Amniotic epithelial cell (primary cell): ENCODE data around the gene ICAM3.
"Not testable (repeated sequence)": the region's sequence is repeated elsewhere in the genome, so short reads cannot be mapped to it uniquely, and the experiment has no call there.

Experiments used
- DNase-seq: peaks from one replicate; pipeline ENCODE4 v3.0.0-alpha.2; 2010; ENCODE audit warnings: low read depth

The ICAM3 gene, protein sequence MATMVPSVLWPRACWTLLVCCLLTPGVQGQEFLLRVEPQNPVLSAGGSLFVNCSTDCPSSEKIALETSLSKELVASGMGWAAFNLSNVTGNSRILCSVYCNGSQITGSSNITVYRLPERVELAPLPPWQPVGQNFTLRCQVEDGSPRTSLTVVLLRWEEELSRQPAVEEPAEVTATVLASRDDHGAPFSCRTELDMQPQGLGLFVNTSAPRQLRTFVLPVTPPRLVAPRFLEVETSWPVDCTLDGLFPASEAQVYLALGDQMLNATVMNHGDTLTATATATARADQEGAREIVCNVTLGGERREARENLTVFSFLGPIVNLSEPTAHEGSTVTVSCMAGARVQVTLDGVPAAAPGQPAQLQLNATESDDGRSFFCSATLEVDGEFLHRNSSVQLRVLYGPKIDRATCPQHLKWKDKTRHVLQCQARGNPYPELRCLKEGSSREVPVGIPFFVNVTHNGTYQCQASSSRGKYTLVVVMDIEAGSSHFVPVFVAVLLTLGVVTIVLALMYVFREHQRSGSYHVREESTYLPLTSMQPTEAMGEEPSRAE

DNA sequence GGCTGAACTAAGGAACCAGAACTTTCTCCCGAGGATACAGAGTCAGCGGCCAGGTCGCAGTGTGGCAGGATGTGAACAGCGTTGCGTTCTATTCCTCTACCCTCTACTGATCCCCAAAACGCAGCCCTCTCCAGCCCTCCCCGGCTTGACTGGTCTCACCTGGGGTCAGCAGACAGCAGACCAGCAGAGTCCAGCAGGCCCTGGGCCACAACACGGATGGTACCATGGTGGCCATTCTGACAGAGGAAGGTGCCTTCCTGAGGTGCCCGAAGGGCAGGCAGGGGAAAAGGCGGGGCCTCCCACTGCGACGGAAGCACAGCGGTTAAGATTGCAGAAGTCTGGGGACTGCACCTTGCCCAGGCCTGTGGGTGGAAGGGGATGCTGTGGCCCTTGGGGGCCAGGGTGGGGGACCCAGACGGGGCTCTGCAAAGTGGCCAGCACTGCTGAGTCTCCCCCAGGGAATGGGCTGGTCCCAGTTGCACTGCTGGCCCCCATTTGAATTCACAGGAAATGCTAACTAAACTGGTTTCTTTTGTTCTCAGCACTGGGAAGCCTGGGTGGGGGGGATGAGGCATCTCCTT is at the start of gene ICAM3:
Gene ICAM3, minus strand, starts transcription at position 245 of the 581 bp plus-strand sequence. Its CDS starts 10 bp downstream, at position 235.
- DNase-seq: no peak

- DNase-seq: peak; percentile 67
Observed at GRCh38 chr19:10388957-10389356, 49.5 kb upstream of the ICAM3 start.

GRCh38 chr19:10384580-10384979 is 45.2 kb upstream of the ICAM3 start:
- no peak for DNase-seq

- DNase-seq: not testable (repeated sequence)
Observed at GRCh38 chr19:10383223-10383499, 43.7 kb upstream of the ICAM3 start.

DNA sequence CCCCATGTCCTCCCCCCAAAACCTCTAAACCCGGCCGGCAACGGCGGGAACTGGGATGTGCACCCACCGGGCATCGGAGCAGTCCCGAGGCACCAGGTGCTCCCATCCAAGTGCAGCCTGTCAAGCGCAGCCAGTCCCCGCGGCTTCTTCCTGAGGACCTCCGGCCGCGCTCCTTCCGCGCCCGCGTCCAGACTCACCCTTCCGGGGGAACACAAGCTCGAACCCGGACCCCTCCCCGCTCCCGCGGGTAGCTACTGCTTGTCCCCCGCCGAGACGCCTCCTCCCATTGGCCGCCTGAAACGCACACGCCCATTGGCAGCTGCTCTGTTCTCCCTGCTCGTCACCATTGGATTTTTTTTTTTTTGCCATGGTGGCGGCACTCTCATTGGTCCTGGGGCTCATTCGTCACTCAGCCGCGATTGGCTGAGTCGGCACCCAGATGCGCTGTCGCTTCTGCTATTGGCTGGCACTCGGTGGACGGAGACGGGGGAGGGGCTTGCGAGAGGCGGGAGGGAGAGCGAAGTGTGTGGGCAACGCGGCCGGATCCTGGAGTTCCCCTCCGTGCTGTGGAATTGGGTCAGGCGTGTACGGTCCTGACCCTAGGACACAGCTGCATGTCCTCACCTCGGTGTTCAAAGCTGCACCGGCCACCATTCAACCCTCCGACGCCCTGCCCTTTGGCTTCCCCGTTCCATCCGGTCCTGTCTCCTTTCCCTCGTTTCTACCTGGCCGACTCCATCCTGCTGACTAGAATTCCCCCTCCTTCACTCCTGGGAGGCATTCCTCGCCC is 41.1 kb upstream of the ICAM3 start, which contains the start of gene TYK2:
Gene TYK2, minus strand, starts transcription at position 260 of the 790 bp plus-strand sequence. CDS start 2,166 bp downstream, outside the sequence.
- peak; percentile 97 for DNase-seq

DNA sequence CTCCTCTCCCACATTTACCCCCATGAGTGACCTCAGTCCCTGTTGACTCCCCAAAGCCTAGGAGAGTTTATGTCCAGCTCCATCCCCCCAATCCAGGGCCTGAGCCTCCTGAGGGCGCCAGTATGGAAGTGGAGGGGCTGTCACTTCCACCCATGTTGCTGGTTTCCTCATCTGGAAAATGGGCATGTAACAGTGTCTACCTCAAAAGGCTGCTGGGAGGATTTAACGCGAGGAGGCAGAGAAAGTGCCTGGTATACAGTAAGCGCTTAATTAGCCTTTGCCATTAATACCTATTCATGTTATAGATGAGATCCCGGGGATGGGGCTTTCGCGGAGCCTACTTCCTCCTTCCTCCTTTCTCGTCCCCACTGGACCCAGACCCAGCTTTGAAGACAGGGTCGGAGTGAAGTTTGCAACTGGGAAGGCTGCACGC is 40.5 kb upstream of the ICAM3 start:
- DNase-seq: no peak

DNA sequence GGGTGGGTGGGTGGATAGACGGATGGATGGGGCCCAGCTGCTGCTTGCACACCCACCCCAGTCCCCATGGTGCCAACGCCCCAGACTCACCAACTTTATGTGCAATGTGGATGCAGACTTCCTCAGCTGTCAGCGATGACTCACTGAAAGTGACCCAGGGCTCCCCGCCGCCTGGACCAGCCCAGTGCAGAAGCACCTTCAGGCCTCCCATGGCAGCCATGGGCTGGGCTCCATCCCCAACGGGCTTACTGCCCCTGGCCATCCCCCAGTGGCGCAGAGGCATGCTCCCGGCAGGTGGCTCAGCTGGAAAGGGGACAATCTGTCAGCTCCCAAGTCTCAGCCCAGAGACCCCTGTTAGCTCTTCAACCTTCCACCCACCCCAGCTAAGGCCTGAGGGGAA is 38.7 kb upstream of the ICAM3 start:
- DNase-seq: no peak

DNA sequence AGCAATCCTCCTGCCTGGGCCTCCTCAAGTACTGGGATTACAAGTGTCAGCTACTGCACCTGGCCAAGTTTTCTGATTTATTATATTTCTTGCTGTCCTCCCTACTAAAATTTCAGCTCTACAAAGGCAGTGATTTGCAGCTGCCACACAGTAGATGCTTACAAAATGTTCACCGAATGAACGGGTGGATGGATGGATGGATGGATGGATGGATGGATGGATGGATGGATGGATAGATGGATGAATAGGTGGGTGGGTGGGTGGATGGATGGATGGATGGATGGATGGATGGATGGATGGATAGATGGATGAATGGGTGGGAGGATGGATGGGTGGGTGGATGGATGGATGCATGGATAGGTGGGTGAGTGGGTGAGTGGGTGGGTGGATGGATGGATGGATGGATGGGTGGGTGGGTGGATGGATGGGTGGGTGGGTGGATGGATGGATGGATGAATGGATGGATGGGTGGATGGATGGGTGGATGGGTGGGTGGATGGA is 37.8 kb upstream of the ICAM3 start:
- not testable (repeated sequence) for DNase-seq

GRCh38 chr19:10374931-10375330 is 35.5 kb upstream of the ICAM3 start:
- no peak for DNase-seq

DNA sequence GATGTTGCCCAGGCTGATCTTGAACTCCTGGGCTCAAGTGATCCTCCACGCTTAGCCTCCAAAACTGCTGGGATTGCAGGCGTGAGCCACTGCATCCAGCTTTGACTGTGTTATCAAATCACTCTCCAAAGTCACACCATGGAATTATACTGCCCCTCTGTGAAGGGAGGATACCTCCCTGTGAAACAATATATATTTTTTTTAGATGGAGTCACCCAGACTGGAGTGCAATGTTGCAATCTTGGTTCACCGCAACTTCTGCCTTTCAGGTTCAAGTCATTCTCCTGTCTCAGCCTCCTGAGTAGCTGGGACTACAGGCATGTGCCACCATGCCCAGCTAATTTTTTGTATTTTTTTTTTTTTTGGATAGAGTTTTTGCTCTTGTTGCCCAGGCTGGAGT is 33.3 kb upstream of the ICAM3 start:
- DNase-seq: no peak

- DNase-seq: no peak
Observed at GRCh38 chr19:10368101-10368803, 28.8 kb upstream of the ICAM3 start.

GRCh38 chr19:10366950-10367512 is 27.6 kb upstream of the ICAM3 start:
- DNase-seq: not testable (repeated sequence)

GRCh38 chr19:10365518-10365917 is 26.1 kb upstream of the ICAM3 start:
- no peak for DNase-seq

DNA sequence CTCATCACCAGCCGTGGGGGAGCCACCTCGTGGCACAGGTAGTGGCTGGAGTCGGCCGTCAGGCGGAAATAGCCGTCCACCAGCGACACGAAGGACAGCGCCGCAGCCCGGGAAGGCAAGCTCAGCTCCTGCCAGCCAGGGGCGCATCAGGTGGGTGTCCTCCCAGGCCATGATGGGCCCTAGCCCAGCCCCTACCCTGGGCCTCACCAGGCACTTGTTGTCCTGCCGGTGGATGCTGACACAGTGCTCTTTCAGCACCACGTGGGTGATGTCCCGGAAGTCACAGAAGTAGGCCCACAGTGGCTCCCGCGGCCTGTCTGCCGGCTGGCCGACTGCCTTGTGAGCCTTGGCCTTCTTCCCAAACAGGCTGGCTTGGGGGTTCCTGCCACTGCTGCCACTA is 25.2 kb upstream of the ICAM3 start:
- DNase-seq: no peak

- no peak for DNase-seq
Observed at GRCh38 chr19:10363789-10364281, 24.4 kb upstream of the ICAM3 start.

GRCh38 chr19:10362259-10362658 is 22.8 kb upstream of the ICAM3 start:
- DNase-seq: no peak

DNA sequence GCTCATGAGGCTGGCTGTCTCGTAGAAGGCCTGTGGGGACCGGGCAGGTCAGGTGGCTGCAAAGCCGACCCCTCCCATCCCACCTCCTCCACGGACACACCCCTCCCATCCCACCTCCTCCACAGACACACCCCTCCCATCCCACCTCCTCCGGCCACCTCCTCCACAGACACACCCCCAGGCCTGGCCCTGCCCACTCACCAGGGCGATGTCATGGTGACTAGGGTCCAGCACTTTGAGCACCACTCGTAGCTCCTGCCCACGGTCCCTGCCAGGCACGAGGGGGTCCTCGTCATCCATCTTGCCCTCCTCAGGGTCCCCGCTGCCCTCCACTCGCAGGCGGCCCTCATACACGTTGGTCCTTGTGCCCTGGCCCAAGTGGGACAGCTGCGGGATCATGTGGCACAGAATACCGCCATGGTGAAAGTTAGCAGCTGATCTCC is 22.2 kb upstream of the ICAM3 start:
- DNase-seq: no peak

DNA sequence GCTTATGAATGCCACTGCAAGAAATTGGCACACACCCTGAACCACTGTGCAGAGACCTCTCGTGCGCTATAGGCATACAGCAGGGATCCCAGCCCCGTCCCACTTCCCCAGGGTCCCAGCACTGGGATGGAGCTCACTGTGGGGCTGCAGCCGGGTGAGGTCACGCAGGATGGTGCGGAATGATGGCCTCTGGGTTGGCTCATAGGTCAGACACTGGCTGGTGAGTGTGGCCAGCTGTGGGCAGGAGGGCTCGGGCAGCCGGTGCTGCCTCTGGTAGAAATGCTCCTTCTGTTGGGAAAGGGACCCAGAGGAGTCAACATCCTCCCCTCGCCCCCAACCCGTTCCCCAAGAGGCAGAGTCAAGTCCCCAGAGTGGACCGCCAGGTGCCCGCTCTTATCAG is 17.0 kb upstream of the ICAM3 start:
- DNase-seq: no peak

GRCh38 chr19:10353793-10354391 is 14.5 kb upstream of the ICAM3 start:
- peak; percentile 47 for DNase-seq

DNA sequence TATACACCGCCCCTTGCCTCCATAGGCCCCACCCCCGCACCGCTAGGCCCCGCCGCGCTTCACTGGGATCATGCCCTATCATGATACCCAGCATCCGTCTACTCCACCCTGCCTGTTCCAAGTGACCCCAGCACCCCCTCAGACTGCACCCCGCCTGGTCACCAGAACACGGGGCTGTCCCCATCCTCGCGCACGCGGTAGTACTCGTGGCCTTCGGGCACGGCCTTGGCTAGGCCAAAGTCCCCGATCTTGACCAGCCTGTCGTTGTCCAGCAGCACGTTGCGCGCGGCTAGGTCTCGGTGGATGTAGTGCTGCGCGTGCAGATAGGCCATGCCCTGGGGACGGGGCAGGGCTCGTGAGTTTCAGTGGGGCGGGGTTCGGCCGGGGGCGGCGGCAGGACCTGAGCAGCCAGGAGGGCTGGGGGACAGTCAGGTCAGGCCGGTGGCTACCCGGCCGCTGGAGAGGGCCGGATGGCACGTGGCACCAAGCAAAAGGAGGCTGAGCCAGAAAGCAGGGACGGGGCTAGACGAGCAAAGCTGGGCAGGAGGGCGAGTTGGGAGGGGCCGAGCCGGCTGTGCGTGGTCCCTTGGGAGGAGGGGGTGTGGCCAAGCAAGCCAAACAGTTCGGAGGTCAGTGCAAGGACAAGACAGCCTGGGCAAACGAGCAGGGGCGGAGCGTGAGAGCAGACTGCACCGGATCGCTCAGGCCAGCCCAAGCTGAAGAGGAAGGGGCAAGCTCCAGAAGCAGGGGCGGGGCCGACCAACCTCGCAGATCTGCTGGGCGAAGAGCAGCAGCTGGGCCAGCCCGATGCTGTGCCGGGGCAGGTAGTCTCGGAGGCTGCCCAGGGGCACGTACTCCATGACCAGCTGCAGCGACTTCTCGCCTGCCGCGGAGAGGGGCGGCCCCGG is 13.6 kb upstream of the ICAM3 start:
- DNase-seq: no peak
